Retinal pigment epithelial cell (primary cell): ENCODE results near the gene C12orf50.

ENCODE experiments used
- DNase-seq: peaks from one replicate; pipeline ENCODE4 v3.0.0-alpha.2; 2010; ENCODE audit warnings: low read depth
- H3K4me3 ChIP-seq: 2 replicates; pipeline ENCODE4 v1.5.1; 2011; ENCODE audit warnings: mild to moderate bottlenecking, low read length, control low read depth, moderate library complexity
- CTCF ChIP-seq: conservative IDR thresholded peaks from 2 replicates; pipeline ENCODE4 v1.5.1; 2011; ENCODE audit warnings: low read depth, low read length, control low read depth, inconsistent platforms

Gene C12orf50

GRCh38 chr12:87991483-87991882 lies 37.7 kb downstream of the C12orf50 start:
- no peak for DNase-seq
- no peak for TF ChIP-seq CTCF
- no peak overlapping the region for H3K4me3 ChIP-seq

DNA sequence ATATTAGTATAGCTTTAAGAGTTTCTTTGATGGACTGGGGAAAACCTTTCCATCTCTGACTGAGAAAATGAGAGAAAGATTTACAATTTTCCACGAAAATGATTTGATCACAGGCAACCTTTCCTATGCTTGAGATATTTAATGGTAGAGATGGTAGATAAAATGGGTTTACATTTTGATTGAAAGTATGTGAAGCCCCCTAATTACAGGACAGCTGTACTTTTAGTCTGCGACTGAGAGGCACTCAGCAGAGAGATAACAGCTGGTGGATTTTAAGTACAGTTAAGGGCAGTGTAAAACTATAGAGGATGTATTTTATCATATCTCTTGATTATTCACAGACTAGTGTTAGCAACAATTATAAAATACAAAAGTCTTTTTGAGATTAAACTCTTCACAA lies 40.7 kb downstream of the C12orf50 start:
- H3K4me3 ChIP-seq, result no peak overlapping the region
- no peak for DNase-seq
- no peak for TF ChIP-seq CTCF

DNA sequence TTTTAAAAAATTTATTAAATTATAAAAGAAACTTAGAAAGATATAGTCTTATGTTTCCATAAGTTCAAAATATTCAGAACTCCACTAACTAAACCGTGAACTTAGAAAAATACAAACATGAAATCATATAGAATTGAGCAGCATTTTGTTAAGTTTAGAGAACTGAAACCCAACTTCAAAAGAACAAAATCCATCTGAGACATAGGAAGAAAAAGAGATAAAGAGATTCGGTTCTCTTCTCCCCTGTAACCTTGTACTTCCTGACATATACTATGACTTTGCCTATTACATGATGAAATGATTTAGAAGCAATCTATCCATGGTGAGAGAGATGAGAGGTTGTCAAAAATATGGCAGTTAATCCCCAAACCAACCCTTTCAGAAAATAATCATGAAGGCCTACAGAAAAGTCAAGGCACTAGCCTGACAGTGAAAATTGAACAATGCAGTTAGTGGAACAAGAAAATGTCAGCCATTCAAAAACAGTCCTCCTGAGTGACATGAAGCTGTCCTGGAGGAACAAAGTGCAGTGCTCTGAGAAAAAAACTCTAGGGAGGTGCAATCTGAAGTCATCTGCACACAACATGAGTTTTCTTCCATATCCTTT lies 44.0 kb downstream of the C12orf50 start:
- no peak for DNase-seq
- TF ChIP-seq CTCF, result no peak

DNA sequence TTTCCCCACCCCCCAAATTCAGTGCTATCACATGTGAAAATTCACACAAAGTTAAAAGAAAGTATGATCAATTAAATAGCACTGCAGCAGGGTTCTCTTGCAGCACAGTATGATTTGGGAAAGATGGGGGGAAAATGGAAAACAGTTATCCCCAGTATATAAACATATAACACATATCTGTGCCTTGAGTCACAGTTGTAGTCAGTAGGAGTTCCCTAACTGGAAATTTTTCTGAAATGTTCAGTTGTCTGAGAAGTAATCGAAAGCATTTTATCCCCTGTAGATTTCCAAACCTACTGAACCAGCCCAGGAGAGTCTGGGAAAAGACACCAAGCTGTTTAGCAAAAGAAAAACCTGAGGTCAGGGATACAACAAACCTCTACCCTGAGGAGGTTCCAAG lies 47.0 kb downstream of the C12orf50 start:
- TF ChIP-seq CTCF, result no peak
- H3K4me3 ChIP-seq, result no peak overlapping the region
- DNase-seq, result no peak

More for the DNA sequence above, 44.0 kb downstream of the C12orf50 start:
- no peak overlapping the region for H3K4me3 ChIP-seq

DNA sequence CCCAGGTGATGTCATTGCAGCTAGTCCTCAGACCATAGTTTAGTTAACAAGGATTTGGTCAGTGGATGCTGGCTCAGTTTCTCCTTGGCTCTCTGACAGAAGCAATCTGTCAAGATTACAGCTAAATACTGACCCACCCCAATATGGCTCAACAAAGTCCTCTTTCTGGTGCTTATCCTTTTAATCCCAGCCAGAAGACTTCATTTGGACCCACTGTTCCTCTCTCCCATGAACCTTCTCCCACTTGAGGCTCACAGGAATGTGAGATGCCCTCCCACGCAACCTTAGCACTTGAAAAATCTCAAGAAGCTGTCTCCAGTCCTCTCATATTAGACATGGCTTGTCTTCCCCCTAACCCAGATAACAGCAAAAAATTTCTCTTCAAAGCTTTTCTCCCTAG lies 47.7 kb downstream of the C12orf50 start:
- H3K4me3 ChIP-seq, result no peak overlapping the region

DNA sequence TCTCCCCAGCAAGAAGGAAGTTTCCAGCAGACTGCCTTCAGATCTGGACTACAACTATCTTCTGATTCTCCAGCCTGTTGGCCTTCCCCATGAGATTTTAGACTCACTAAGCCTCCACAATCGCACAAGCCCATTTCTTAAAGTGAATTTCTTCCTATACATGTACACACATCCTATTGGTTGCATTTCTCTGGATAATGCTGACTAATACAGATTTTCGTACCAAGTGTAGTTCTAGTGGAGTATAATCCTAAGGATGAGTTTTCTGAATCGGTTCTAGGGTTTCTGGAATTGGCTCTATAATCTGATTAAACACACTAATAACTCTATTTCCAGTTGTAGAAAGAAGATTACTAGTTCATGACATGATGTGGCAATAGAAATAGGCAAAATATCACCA lies 53.3 kb downstream of the C12orf50 start:
- no peak for TF ChIP-seq CTCF
- DNase-seq, result no peak
- H3K4me3 ChIP-seq, result no peak overlapping the region

More for the DNA sequence above, 47.7 kb downstream of the C12orf50 start:
- no peak for DNase-seq
- TF ChIP-seq CTCF, result no peak

DNA sequence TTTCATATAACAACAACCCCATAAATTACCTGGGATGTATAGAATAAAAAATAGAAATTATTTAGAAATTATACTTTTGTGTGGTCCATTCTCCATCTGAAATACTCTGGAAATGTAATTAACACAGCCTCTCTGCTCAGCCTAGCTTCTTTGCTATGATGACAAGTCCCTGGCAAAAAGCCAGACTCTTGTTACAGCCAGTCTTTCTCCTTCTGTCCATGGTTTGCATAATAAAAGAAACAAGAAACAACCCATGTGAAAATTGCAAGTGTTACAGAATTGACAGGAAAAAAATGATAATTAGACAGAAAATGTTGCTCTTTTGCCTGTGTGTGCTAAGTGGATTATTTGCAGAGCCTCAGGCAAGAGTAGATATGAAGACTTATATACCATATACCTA lies 61.3 kb downstream of the C12orf50 start:
- H3K4me3 ChIP-seq, result no peak overlapping the region
- TF ChIP-seq CTCF, result no peak
- peak; percentile 13 for DNase-seq
